Uterus (tissue), 4 donors: ENCODE measurements around the gene DDT. TPM values are rescaled to one million over a fixed set of nuclear protein-coding genes. Genes with fewer than 3 reads are reported as not detected.
"Not testable (repeated sequence)": the region's sequence is repeated elsewhere in the genome, so short reads cannot be mapped to it uniquely, and the experiment has no call there.

ENCODE experiments used
- DNase-seq, 2 donors: peaks; one replicate each; pipeline ENCODE4 v3.0.0-alpha.2; 2019 to 2020
- H3K27ac ChIP-seq, 2 donors: fragments of 200-600 bp; sonication (generic); 1 replicate in 1 of 2; 2 replicates in 1 of 2; pipeline ENCODE4 v1.5.1; 2016 to 2018
- H3K27me3 ChIP-seq, 2 donors: fragments of 200-600 bp; sonication (generic); one replicate each; pipeline ENCODE4 v1.5.1; 2018 to 2019; ENCODE audit warnings: control low read depth in 1 of 2
- H3K36me3 ChIP-seq, 2 donors: fragments of 200-600 bp; sonication (generic); one replicate each; pipeline ENCODE4 v1.5.1; 2019; ENCODE audit warnings: control low read depth in 1 of 2
- H3K4me1 ChIP-seq, 2 donors: fragments of 200-600 bp; sonication (generic); one replicate each; pipeline ENCODE4 v1.5.1; 2018 to 2019; ENCODE audit warnings: control low read depth in 1 of 2
- H3K4me3 ChIP-seq, 2 donors: fragments of 200-600 bp; sonication (generic); 1 replicate in 1 of 2; 2 replicates in 1 of 2; pipeline ENCODE4 v1.5.1; 2018 to 2019; ENCODE audit warnings: mild to moderate bottlenecking in 1 of 2
- H3K9me3 ChIP-seq, 2 donors: fragments of 200-600 bp; sonication (generic); one replicate each; pipeline ENCODE4 v1.5.1; 2019; ENCODE audit warnings: control low read depth in 1 of 2
- CTCF ChIP-seq, 4 experiments: fragments of 200-600 bp in 2 of 4; fragments of 450-650 bp in 2 of 4; sonication (generic) in 2 of 4; IDR thresholded peaks; one replicate each; pipeline ENCODE4 v1.5.1; 2016 to 2019; ENCODE audit warnings: antibody characterized with exemption in 4 of 4, mild to moderate bottlenecking in 2 of 4, moderate library complexity in 1 of 4
- POLR2A ChIP-seq, 2 donors: fragments of 450-650 bp; IDR thresholded peaks; one replicate each; pipeline ENCODE4 v1.6.1; 2016; ENCODE audit warnings: antibody characterized with exemption in 2 of 2, mild to moderate bottlenecking in 1 of 2, moderate library complexity in 1 of 2
- intact Hi-C: fragments of 100-400 bp; cut with DNase I; formaldehyde crosslinking; loops from one replicate; pipeline ENCODE4 v1.15.1; 2023; ENCODE audit warnings: low total_unique reads
- total RNA-seq, 4 donors: library from RNA; depleted of rRNA in 3 of 4; stranded (reverse); fragments of >200 nt in 3 of 4; gene quantifications; one replicate each; pipeline versions ENCODE4 v1.1.0 to v1.2.4, GENCODE V29; 2014 to 2023
- donor health status: DM: yes; HTN: yes; CAD: no.

The DDT gene
- 10 to 100 TPM; 26.5 to 58.7 (median 48.0) TPM for total RNA-seq

- intact Hi-C loops: loop anchor here (5.0 kb wide), 1 partner anchor 47 kb away; no protein-coding TSS in a partner anchor
- H3K9me3 ChIP-seq, DNase-seq, H3K27me3 ChIP-seq, H3K4me1 ChIP-seq, H3K27ac ChIP-seq, H3K36me3 ChIP-seq, H3K4me3 ChIP-seq: not testable (repeated sequence)
Measured at GRCh38 chr22:23974345-23974744, at the start of gene DDT. TSS of gene DDT (minus strand) at chr22:23974441. CDS start at chr22:23974414, 27 bp downstream.

GRCh38 chr22:24023204-24023789, 49.1 kb upstream of the DDT start:
- TF ChIP-seq CTCF (IDR thresholded peaks at IDR 0.05): no peak
- TF ChIP-seq POLR2A (IDR thresholded peaks at IDR 0.05): no peak
- no peak for DNase-seq
- H3K36me3 ChIP-seq: no peaks in the 10 kb centered on the region
- H3K4me1 ChIP-seq: no peaks in the 10 kb centered on the region
- no peak overlapping the region for H3K4me3 ChIP-seq
- no peaks in the 10 kb centered on the region for H3K9me3 ChIP-seq
- intact Hi-C loops: no loop called here
- H3K27ac ChIP-seq: no peak overlapping the region
- no peaks in the 10 kb centered on the region for H3K27me3 ChIP-seq

- TF ChIP-seq POLR2A (IDR thresholded peaks at IDR 0.05) (no peak), CTCF (IDR thresholded peaks at IDR 0.05) (no peak)
- Histone ChIP-seq H3K27ac (no peak overlapping the region), H3K4me1 (no peaks in the 10 kb centered on the region), H3K4me3 (no peak overlapping the region), H3K9me3 (no peaks in the 10 kb centered on the region), H3K27me3 (no peaks in the 10 kb centered on the region), H3K36me3 (no peaks in the 10 kb centered on the region)
- DNase-seq: no peak
- intact Hi-C loops: no loop called here
Measured at GRCh38 chr22:24021304-24021703, 47.1 kb upstream of the DDT start.

GRCh38 chr22:24016156-24016555, 41.9 kb upstream of the DDT start:
- Histone ChIP-seq H3K4me1 (no peaks in the 10 kb centered on the region), H3K36me3 (no peaks in the 10 kb centered on the region), H3K27ac (no peak overlapping the region), H3K4me3 (no peak overlapping the region), H3K27me3 (no peaks in the 10 kb centered on the region), H3K9me3 (no peaks in the 10 kb centered on the region)
- TF ChIP-seq POLR2A (IDR thresholded peaks at IDR 0.05): no peak
- TF ChIP-seq CTCF (IDR thresholded peaks at IDR 0.05): no peak
- intact Hi-C loops: no loop called here
- no peak for DNase-seq

GRCh38 chr22:24011735-24012068, 37.5 kb upstream of the DDT start:
- no peaks in the 10 kb centered on the region for H3K27me3 ChIP-seq
- intact Hi-C loops: no loop called here
- no peak for DNase-seq
- TF ChIP-seq POLR2A (IDR thresholded peaks at IDR 0.05) (no peak), CTCF (IDR thresholded peaks at IDR 0.05) (no peak)
- H3K9me3 ChIP-seq: no peaks in the 10 kb centered on the region
- no peaks in the 10 kb centered on the region for H3K36me3 ChIP-seq
- peak overlapping the region; percentile 90 to 97 for H3K4me3 ChIP-seq
- peak overlapping the region; percentile 70 to 78 for H3K27ac ChIP-seq
- H3K4me1 ChIP-seq: no peaks in the 10 kb centered on the region

GRCh38 chr22:24010018-24010391, 35.8 kb upstream of the DDT start:
- H3K27me3 ChIP-seq: no peaks in the 10 kb centered on the region
- H3K36me3 ChIP-seq: no peaks in the 10 kb centered on the region
- no peak for TF ChIP-seq POLR2A (IDR thresholded peaks at IDR 0.05)
- TF ChIP-seq CTCF (IDR thresholded peaks at IDR 0.05): no peak
- intact Hi-C loops: no loop called here
- H3K4me1 ChIP-seq: no peaks in the 10 kb centered on the region
- H3K27ac ChIP-seq: no peak overlapping the region
- H3K4me3 ChIP-seq: no peak overlapping the region
- no peak for DNase-seq
- no peaks in the 10 kb centered on the region for H3K9me3 ChIP-seq
